ENCODE data around the gene ESYT3.

GRCh38 chr3:138509586-138509985 lies 75.2 kb downstream of the ESYT3 start:
- no peak for TF ChIP-seq CTCF (IDR thresholded peaks at IDR 0.05)
- no peak for TF ChIP-seq POLR2A (IDR thresholded peaks at IDR 0.05)

Data from right lobe of liver (tissue), 4 donors.